ENCODE data around the gene BMP8B. TPM values are rescaled to one million over a fixed set of nuclear protein-coding genes. Genes with fewer than 3 reads are reported as not detected.
"Not testable (repeated sequence)": the region's sequence is repeated elsewhere in the genome, so short reads cannot be mapped to it uniquely, and the experiment has no call there.

The BMP8B gene, protein sequence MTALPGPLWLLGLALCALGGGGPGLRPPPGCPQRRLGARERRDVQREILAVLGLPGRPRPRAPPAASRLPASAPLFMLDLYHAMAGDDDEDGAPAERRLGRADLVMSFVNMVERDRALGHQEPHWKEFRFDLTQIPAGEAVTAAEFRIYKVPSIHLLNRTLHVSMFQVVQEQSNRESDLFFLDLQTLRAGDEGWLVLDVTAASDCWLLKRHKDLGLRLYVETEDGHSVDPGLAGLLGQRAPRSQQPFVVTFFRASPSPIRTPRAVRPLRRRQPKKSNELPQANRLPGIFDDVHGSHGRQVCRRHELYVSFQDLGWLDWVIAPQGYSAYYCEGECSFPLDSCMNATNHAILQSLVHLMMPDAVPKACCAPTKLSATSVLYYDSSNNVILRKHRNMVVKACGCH
- total RNA-seq = 1.3 and 2.3 TPM in 2 replicates

DNA sequence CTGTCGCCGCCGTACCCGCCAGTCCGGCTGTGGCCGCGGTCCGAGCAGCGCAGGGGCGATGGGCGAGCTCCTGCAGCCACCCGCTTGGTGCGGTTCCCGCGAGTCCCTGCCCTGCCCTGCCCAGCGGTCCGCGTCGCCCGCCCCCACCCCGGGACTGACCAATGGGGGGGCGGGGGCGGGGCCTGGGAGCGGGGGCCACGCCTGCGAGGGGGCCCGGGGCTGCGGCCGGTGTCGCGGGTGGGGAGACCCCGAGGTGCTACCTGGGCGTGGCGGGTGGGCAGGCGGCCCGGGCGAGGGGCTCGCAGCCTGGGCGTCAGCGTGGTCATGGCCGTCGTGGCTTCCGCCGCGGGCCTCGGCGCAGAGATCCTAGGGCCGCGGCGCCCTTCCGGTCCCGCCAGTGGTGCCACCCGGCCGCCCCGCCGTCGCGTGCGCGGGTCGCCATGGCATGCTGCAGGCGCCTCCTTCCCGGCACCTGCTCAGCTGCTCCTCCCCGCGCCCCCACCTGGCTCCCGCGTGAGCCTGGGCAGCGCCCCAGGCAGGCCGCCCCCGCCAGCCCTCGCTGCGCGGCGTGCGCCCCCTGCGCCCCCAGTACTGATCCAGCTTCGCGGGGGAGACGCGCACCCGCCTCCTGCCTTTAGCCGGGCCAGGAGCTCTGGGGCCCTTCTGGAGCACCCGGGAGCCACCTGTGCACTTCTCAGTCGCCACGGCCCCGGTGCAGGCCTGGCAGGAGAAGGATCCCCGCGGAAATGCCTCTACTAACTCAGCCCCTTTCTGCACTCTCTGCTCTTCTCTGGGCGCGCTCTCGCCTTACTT, at the start of gene BMP8B:
BMP8B (minus strand) TSS at position 108 of the 813 bp plus-strand sequence. CDS start 380 bp downstream, outside the sequence.
- DNase-seq (ENCODE audit: low read depth) = no peak

DNA sequence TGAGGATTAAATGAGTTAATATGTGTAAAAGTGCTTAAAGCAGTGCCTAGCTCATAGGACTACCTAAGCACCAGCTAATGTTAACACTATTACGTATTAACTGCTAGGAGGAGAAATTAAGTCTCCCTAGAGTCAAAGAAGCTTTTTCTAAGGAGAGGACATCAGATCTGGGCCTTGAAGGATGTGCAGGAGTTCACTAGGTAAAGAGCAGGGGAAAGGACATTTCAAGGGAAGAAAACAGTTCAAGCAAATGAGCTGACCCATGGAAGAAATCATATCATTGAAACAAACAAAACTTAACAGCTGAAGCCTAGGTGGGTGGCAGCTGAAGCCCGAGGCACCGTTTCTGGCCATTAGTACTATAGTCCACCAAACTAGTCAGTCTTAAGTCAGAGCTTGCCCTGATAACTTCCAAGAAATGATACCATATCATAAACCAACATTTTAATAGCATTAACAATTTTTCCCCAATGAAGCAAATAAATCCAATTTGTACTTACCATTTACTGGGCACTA, 48.0 kb upstream of the BMP8B start:
- DNase-seq (ENCODE audit: low read depth) = no peak

DNA sequence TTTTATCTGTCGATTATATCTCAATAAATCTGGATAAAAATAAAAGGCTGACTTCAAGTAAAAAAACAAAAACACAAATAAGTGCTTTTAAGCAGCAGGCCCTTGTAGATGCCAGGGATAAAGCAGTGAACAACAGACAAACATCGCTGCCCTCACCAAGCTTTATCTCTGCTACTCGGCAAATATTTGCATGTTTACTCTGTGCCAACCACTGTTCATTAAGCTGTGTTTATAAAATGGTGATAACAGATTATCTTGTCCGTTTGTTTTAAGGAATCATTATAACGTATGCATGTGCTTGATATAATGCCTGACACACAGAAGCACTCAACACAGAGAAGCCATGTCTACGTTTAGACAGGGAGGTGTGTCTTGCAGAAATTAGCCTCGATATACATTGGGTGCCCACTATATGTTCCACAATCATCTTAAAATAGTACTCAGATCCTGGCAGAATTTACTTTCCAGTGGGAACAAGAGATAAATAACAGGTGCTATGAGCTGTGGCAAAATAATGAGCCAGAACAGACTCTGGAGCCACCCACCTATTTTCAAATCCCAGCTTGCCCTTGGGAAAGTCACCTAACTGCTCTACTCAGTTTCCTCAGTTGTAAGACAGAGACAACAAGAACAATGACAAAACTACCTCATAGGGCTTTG, 47.4 kb upstream of the BMP8B start:
- no peak for DNase-seq (ENCODE audit: low read depth)

DNA sequence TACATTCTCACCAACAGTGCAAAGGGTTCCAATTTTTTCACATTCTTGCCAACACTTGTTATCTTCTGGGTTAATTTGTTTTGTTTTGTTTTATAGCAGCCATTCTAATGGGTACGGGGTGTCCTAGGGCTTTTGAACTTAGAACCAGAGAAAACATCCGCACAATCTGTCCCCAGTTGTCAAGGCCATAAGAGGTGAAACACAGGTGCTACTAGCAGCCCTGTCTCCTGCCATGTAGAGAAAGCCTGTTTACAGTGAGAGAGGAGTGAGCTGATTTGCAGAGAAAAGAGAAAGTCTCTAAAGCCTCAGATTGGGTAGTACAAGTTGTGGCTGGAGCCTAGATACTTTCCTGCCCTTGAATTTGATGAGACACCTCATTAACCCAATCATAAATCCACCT, 46.4 kb upstream of the BMP8B start:
- no peak for DNase-seq (ENCODE audit: low read depth)

DNA sequence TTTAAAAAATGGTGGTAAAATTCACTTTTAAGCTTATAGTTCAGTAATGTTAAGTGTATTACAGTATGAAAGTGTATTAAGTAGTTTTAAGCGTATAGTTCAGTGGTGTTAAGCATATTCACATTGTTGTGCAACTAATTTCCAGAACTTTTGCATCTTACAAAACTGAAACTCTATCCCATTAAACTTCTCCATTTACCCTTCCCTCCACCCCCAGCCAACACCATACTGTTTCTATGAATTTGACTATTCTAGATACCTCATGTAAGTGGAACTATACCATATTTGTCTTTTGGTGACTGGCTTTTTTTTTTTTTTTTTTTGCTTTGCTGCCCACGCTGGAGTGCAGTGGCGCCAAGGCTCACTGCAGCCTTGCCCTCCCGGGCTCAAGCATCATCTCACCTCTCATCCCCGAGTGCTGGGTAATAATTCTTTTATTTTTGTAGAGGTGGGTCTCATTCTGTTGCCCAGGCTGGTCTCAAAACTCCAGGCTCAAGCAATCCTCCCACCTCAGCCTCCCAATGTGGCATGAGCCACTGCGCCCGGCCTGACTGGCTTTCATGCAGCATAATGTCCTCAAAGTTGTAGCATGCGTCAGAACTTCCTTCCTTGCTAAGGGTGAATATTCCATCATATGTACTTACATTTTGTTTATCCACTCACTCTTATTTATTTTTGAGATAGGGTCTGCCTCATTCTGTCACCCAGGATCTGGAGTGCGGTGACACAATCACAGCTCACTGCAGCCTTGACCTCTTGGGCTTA, 45.1 kb upstream of the BMP8B start:
- DNase-seq (ENCODE audit: low read depth) = no peak

DNA sequence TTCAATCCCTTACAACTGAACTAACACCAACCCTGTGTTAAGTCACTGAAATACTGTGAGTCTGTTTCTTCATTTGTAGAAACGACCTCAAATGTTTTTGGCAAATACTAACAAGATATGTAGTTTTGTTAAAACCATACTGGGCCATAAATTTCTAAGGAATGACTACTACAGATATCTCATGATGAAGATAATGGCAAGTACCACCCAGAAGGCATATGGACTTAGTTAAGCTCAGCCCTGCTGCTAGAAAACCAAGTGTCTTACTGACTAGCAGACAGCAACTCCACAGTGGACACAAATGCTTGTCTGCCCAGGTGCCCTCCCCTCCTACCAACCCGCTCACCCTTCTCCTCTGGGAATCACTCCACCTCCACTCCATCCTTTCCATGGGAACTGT, 44.5 kb upstream of the BMP8B start:
- no peak for DNase-seq (ENCODE audit: low read depth)

- DNase-seq (ENCODE audit: low read depth) = no peak
These were observed 43.6 kb upstream of the BMP8B start for GRCh38 chr1:39832294-39832693.

GRCh38 chr1:39829791-39830533, 41.3 kb upstream of the BMP8B start:
- DNase-seq (ENCODE audit: low read depth) = no peak

GRCh38 chr1:39828734-39829133, 40.1 kb upstream of the BMP8B start:
- DNase-seq (ENCODE audit: low read depth) = no peak

GRCh38 chr1:39828255-39828654, 39.6 kb upstream of the BMP8B start:
- DNase-seq (ENCODE audit: low read depth) = not testable (repeated sequence)

- DNase-seq (ENCODE audit: low read depth) = no peak
These were observed 38.5 kb upstream of the BMP8B start for GRCh38 chr1:39827201-39827600.

DNA sequence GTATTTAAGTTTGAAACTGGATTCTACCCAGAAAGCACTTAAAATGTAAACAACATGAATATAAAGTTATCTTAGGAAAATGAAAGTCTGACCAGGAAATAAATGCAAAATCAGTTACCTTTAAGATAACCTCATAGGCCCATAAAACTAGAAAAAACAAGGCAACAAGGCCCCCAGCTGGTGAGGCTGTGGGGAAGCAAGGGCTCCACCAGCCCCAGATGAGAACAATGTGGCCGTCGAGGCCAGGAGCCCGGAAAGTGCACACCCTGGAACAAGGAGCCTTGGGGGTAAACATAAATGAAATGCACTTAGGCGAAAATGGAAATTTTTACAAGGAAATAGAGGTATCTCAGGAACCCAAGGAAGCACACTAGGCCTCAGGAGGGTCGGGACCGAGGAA, 37.9 kb upstream of the BMP8B start:
- no peak for DNase-seq (ENCODE audit: low read depth)

DNA sequence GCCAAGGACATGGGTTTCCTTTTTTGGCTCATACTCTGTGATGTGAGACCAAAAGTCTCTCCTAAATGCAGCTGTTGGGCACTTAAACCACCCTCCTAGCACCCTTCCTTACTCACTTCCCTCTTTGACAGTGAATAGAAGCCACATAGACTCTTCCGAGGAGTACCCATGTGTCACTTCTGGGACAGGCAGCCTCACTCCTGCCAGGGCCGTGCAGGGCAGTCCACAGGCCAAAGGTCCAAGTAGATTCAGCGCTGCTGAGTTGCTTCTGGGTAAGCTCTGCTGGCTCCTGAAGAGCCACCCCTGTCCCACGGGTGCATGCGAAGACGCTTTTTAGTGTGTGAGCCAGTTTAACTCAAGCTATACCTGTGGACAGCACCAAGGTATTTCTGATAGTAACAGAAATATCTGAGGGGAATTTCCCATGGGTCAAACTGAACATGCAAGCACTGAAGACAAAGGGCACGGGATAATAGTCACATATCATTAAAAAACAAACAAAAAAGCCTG, 36.8 kb upstream of the BMP8B start:
- no peak for DNase-seq (ENCODE audit: low read depth)

GRCh38 chr1:39823450-39823849, 34.8 kb upstream of the BMP8B start:
- DNase-seq (ENCODE audit: low read depth) = not testable (repeated sequence)

DNA sequence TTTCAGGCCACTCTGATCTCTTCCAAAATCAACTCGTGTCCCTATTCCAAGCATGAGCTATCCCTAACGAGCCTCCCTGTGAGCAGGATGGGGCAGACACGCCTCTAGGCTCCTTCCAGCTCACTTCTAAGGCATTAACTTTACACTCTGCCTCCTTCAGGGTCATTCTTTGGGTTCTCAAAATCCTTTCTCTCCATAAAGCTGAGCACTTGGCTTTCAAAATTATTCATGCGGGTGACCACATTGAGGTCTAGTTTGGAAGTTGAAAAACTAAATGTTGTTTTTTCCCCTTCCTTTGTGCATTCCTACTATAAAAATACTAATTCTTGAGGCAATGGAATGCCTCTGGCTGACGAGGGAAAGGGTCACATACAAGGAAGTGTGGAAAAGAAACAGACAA, 33.5 kb upstream of the BMP8B start:
- DNase-seq (ENCODE audit: low read depth) = no peak

- DNase-seq (ENCODE audit: low read depth) = no peak
These were observed 30.6 kb upstream of the BMP8B start for GRCh38 chr1:39819091-39819812.

- DNase-seq (ENCODE audit: low read depth) = no peak
These were observed 29.8 kb upstream of the BMP8B start for GRCh38 chr1:39818482-39818881.

GRCh38 chr1:39817091-39817932, 28.6 kb upstream of the BMP8B start:
- peak; percentile 55 for DNase-seq (ENCODE audit: low read depth)

Data from renal cortical epithelial cell (primary cell).